Activated CD8-positive, alpha-beta T cell treated with anti-CD3 and anti-CD28 coated beads, Interleukin-2, amount 10 ng/mL, durations not matched to agents 7 days and 5 days (primary cell): ENCODE measurements around the gene KSR1. TPM values are rescaled to one million over a fixed set of nuclear protein-coding genes. Genes with fewer than 3 reads are reported as not detected.

ENCODE experiments used
- ATAC-seq: fragments of 150-1000 bp; cut with Tn5 transposase; one replicate; pipeline ENCODE4 v1.10.0; 2021; ENCODE audit warnings: moderate library complexity
- CTCF ChIA-PET: fragments of 350-600 bp; sonication (Branson Sonifier 250); formaldehyde crosslinking; loops from one replicate; lab custom pipeline; 2021; ENCODE audit warnings: antibody characterized with exemption; lab: Charles Lee
- POLR2A ChIA-PET: fragments of 350-600 bp; sonication (Branson Sonifier 250); formaldehyde crosslinking; loops from one replicate; lab custom pipeline; 2021; ENCODE audit warnings: antibody characterized with exemption; lab: Charles Lee
- DNase-seq: peaks from one replicate; pipeline ENCODE4 v3.0.0-alpha.2; 2020
- H3K27ac Mint-ChIP-seq: one replicate; pipeline ENCODE4 v1.8.0; 2021; ENCODE audit warnings: mild to moderate bottlenecking, mixed read lengths
- H3K27me3 Mint-ChIP-seq: one replicate; pipeline ENCODE4 v1.8.0; 2021; ENCODE audit warnings: low read depth, mixed read lengths
- H3K36me3 Mint-ChIP-seq: one replicate; pipeline ENCODE4 v1.8.0; 2021; ENCODE audit warnings: low read depth, mixed read lengths
- H3K4me1 Mint-ChIP-seq: one replicate; pipeline ENCODE4 v1.8.0; 2021; ENCODE audit warnings: low read depth, mixed read lengths
- H3K4me3 Mint-ChIP-seq: one replicate; pipeline ENCODE4 v1.8.0; 2021; ENCODE audit warnings: mild to moderate bottlenecking, mixed read lengths
- H3K9me3 Mint-ChIP-seq: one replicate; pipeline ENCODE4 v1.8.0; 2022; ENCODE audit warnings: mixed read lengths; ENCODE audit not compliant: insufficient read depth
- total RNA-seq, 2 experiments: library from RNA; stranded (reverse); gene quantifications; one replicate each; pipeline ENCODE4 v1.2.3, GENCODE V29; 2021

KSR1 gene
- total RNA-seq, 2 experiments from 2014 or later, result 45.3 to 45.8 TPM

GRCh38 chr17:27550291-27550930, 94.2 kb downstream of the KSR1 start:
- Mint-ChIP-seq H3K9me3 (no peaks in the 10 kb centered on the region), H3K36me3 (peaks cover 24% of the 10 kb centered on the region), H3K4me3 (no peak overlapping the region), H3K27ac (no peak overlapping the region), H3K27me3 (no peaks in the 10 kb centered on the region), H3K4me1 (peaks cover 47% of the 10 kb centered on the region)
- CTCF ChIA-PET, result interaction anchor here (0.6 to 1.3 kb wide), 3 partner anchors 51 to 100 kb away, joined by 3 read pairs; partner anchors contain the start of gene KSR1
- DNase-seq, result no peak
- POLR2A ChIA-PET, result interaction anchor here (1.0 kb wide), 1 partner anchor 94 kb away, joined by 3 read pairs; the partner anchor contains the start of gene KSR1
- ATAC-seq, result no peak

DNA sequence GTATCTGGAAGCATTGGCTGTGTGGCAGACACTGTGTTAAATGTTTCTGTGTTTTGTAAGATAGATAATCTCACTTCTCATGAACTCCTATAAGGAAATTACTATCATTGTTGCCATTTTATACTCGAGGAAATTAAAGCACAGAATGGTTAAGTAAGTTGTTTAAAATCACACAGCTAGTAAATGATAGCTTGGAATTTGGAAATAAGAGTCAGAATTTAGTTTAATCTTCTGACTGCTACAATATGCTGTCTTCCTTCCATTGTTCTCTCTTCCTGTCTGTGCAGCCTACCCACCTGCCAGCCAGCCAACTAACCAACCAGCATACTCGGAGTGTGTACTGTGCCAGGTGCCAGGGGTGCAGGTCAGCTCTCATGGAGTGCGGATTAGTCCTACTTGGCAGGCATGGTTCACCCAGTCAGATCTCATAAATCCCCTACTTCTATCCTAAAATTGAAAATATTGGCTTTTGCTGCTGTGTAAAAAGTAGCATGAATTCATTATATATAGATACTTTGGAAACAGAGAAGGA, 94.8 kb downstream of the KSR1 start:
- Mint-ChIP-seq H3K9me3 (no peaks in the 10 kb centered on the region), H3K36me3 (peaks cover 24% of the 10 kb centered on the region), H3K4me3 (no peak overlapping the region), H3K27ac (no peak overlapping the region), H3K27me3 (no peaks in the 10 kb centered on the region), H3K4me1 (peaks cover 46% of the 10 kb centered on the region)
- CTCF ChIA-PET, result interaction anchor here (1.0 to 1.3 kb wide), 2 partner anchors 95 to 99 kb away, joined by 3 read pairs; partner anchors contain the start of gene KSR1
- no peak for DNase-seq
- POLR2A ChIA-PET, result interaction anchor here (1.0 kb wide), 1 partner anchor 95 kb away, joined by 3 read pairs; the partner anchor contains the start of gene KSR1
- no peak for ATAC-seq

GRCh38 chr17:27551701-27552248, 95.5 kb downstream of the KSR1 start:
- no peak for DNase-seq
- Mint-ChIP-seq H3K27ac (no peak overlapping the region), H3K4me1 (peaks cover 39% of the 10 kb centered on the region), H3K27me3 (no peaks in the 10 kb centered on the region), H3K36me3 (peaks cover 25% of the 10 kb centered on the region), H3K9me3 (no peaks in the 10 kb centered on the region), H3K4me3 (no peak overlapping the region)
- ATAC-seq, result no peak
- CTCF ChIA-PET, result interaction anchor here (1.9 kb wide), 1 partner anchor 27 kb away, joined by 5 read pairs; no protein-coding TSS in a partner anchor
- POLR2A ChIA-PET, result no interaction called here

DNA sequence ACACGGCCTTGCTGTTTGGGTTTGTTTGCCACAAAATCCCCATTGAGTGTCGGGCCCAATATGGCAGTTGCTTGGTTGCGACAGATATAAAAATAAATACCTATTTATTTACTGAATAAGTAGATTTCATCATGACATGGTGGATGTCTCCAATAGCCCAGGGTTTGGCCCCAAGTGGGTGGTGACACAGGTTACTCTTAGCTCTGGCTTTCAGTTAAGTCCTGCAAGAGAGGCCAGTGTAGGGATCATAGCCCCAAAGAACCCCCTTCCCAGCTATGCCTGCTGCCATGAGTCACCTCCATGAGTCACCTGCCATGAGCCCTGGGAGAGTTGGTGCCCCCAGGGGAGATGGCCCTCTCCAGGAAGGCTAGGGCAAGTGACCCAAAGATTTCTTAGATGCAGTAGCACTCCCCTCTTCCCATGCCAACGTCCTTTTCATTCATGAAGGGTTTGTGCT, 96.1 kb downstream of the KSR1 start:
- Mint-ChIP-seq H3K4me1 (peaks cover 34% of the 10 kb centered on the region), H3K4me3 (no peak overlapping the region), H3K36me3 (peaks cover 25% of the 10 kb centered on the region), H3K27me3 (no peaks in the 10 kb centered on the region), H3K27ac (no peak overlapping the region), H3K9me3 (no peaks in the 10 kb centered on the region)
- DNase-seq (no peak), ATAC-seq (no peak)
- ChIA-PET CTCF (interaction anchor here (0.9 to 1.9 kb wide), 3 partner anchors 21 to 47 kb away, joined by 3 to 5 read pairs (median 4); no protein-coding TSS in a partner anchor), POLR2A (interaction anchor here (0.7 to 1.0 kb wide), 2 partner anchors 12 to 22 kb away, joined by 3 to 4 read pairs; no protein-coding TSS in a partner anchor)

DNA sequence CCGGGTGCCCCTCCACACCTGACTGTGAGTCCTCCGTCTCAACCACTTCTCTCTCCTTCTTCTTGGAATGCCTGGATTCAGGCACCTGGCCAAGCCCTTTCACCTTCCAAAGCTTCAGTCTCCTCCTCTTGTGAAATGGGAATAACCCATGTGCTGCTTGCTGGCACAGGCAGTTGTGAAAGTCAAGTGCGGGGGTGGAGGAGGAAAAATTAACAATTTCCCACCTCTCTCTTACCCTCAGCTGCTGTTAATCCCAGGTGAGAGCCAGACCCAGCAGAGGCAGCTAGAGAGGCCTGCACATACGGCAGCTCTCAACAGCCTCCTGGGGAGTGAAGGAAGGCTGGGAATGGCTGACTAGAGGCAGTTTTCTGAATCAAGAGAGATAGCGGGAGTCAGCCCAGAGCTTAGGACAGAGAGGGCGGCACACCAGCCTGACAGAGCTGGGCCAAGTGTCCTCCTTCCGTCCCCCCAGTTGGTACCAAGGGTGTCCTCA, 96.8 kb downstream of the KSR1 start:
- DNase-seq (no peak), ATAC-seq (no peak)
- Mint-ChIP-seq H3K36me3 (peaks cover 28% of the 10 kb centered on the region), H3K27ac (peak overlapping the region; percentile 57), H3K27me3 (no peaks in the 10 kb centered on the region), H3K4me1 (peaks cover 32% of the 10 kb centered on the region), H3K4me3 (no peak overlapping the region), H3K9me3 (no peaks in the 10 kb centered on the region)
- ChIA-PET CTCF (interaction anchor here (0.9 to 1.9 kb wide), 4 partner anchors 10 to 46 kb away, joined by 3 to 5 read pairs (median 4); no protein-coding TSS in a partner anchor), POLR2A (interaction anchor here (0.7 to 1.0 kb wide), 2 partner anchors 11 to 21 kb away, joined by 3 to 4 read pairs; no protein-coding TSS in a partner anchor)

DNA sequence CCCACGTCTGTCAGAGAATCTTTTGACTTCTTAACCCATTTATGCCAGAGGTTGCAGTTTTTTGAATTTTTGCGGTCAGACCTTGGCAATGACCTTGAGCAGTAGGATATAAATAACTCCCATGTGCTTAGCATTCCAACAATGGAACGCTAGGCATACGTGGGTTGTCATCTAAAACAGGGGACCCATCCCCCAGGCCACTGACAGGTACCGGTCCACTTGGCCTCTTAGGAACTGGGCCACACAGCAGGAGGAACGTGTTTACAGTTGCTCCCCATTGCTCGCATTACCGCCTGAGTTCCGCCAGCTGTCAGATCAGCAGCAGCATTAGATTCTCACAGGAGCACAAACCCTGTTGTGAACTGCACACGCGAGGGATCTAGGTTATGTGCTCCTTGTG, 97.9 kb downstream of the KSR1 start:
- Mint-ChIP-seq H3K27ac (no peak overlapping the region), H3K4me3 (no peak overlapping the region), H3K36me3 (peaks cover 31% of the 10 kb centered on the region), H3K4me1 (peaks cover 36% of the 10 kb centered on the region), H3K27me3 (no peaks in the 10 kb centered on the region), H3K9me3 (no peaks in the 10 kb centered on the region)
- ATAC-seq (no peak), DNase-seq (no peak)
- ChIA-PET POLR2A (no interaction called here), CTCF (interaction anchor here (1.0 kb wide), 1 partner anchor 9 kb away, joined by 5 read pairs; no protein-coding TSS in a partner anchor)

DNA sequence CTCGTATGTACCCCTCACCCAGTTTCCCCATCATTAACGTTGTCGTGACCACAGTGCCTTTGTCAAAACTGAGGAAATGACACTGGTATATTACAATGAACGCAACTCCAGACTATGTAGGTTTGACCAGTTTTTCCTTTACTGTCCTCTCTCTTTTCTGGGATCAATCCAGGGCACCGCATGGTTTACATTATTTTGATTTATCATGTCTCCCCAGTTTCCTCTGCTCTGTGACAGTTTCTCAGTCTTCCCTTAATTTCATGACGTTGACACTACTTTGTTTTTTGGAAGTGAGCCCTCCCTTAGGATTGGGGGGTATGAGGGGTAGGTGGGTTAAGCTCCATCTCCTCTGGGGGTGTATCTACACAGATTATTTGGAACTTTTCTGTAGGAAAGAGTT, 98.7 kb downstream of the KSR1 start:
- Mint-ChIP-seq H3K4me1 (peaks cover 41% of the 10 kb centered on the region), H3K4me3 (no peak overlapping the region), H3K9me3 (no peaks in the 10 kb centered on the region), H3K36me3 (peaks cover 37% of the 10 kb centered on the region), H3K27ac (no peak overlapping the region), H3K27me3 (no peaks in the 10 kb centered on the region)
- CTCF ChIA-PET, result no interaction called here
- no peak for ATAC-seq
- POLR2A ChIA-PET, result interaction anchor here (0.7 kb wide), 1 partner anchor 27 kb away, joined by 3 read pairs; no protein-coding TSS in a partner anchor
- DNase-seq, result no peak

DNA sequence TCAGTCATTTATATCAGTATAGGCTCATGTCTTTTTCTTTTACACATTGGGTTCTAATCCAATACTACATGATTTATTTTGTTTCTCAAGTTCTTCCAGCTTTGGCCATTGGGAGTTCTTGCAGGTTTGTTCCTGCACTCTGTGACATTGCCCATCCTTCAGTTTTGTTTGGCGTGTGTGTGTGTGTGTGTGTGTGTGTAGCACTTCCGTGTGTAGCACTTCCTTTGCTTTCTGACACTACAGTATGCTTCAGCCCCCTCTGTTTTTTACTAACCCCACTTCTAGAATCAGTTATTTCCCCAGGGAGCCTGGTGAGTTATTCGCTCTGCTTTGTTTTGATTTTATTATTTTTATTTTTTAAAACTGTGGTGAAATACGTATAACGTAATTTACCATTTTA, 99.1 kb downstream of the KSR1 start:
- ChIA-PET POLR2A (interaction anchor here (0.7 kb wide), 1 partner anchor 26 kb away, joined by 3 read pairs; no protein-coding TSS in a partner anchor), CTCF (no interaction called here)
- Mint-ChIP-seq H3K27me3 (no peaks in the 10 kb centered on the region), H3K9me3 (no peaks in the 10 kb centered on the region), H3K36me3 (peaks cover 38% of the 10 kb centered on the region), H3K4me3 (no peak overlapping the region), H3K4me1 (peaks cover 41% of the 10 kb centered on the region), H3K27ac (peak overlapping the region; percentile 9)
- ATAC-seq (no peak), DNase-seq (no peak)

- ATAC-seq (no peak), DNase-seq (no peak)
- ChIA-PET CTCF (no interaction called here), POLR2A (no interaction called here)
- Mint-ChIP-seq H3K4me1 (peaks cover 32% of the 10 kb centered on the region), H3K27ac (no peak overlapping the region), H3K9me3 (no peaks in the 10 kb centered on the region), H3K4me3 (no peak overlapping the region), H3K36me3 (peaks cover 34% of the 10 kb centered on the region), H3K27me3 (no peaks in the 10 kb centered on the region)
These were observed 102.1 kb downstream of the KSR1 start for GRCh38 chr17:27558341-27558740.

- H3K36me3 Mint-ChIP-seq, result peaks cover 38% of the 10 kb centered on the region
- H3K27ac Mint-ChIP-seq, result no peak overlapping the region
- no peaks in the 10 kb centered on the region for H3K27me3 Mint-ChIP-seq
- ATAC-seq, result no peak
- H3K9me3 Mint-ChIP-seq, result no peaks in the 10 kb centered on the region
- peaks cover 37% of the 10 kb centered on the region for H3K4me1 Mint-ChIP-seq
- DNase-seq, result no peak
- H3K4me3 Mint-ChIP-seq, result no peak overlapping the region
- POLR2A ChIA-PET, result no interaction called here
- CTCF ChIA-PET, result interaction anchor here (1.2 kb wide), 1 partner anchor 34 kb away, joined by 3 read pairs; no protein-coding TSS in a partner anchor
These were observed 102.7 kb downstream of the KSR1 start for GRCh38 chr17:27558842-27559505.
